Right ventricle myocardium inferior (tissue), 1 donor: ENCODE results near the gene SRL. TPM values are rescaled to one million over a fixed set of nuclear protein-coding genes. Genes with fewer than 3 reads are reported as not detected.
"Not testable (repeated sequence)": the region's sequence is repeated elsewhere in the genome, so short reads cannot be mapped to it uniquely, and the experiment has no call there.

Experiments used
- ATAC-seq: fragments of 200-7000 bp; cut with Tn5 transposase; one replicate; pipeline ENCODE4 v1.9.1; 2020; ENCODE audit warnings: mild to moderate bottlenecking, moderate library complexity
- DNase-seq: peaks from one replicate; pipeline ENCODE4 v3.0.0; 2021; ENCODE audit errors: missing footprints
- intact Hi-C: fragments of 100-400 bp; cut with DNase I; formaldehyde crosslinking; loops from one replicate; pipeline ENCODE4 v1.11.0; 2022
- total RNA-seq: library from RNA; stranded (reverse); fragmentation: NEBNext Ultra II Directional; extraction: Animal tissue kit (Norgen Biotek cat#: 25700); gene quantifications from one replicate; pipeline ENCODE4 v1.2.1, GENCODE V29; 2021
- donor health status: DM: no; HTN: yes; CAD: no; lungs with severe emphysema.

The SRL gene
- total RNA-seq, 1 donor from 2014 or later = 419 TPM

DNA sequence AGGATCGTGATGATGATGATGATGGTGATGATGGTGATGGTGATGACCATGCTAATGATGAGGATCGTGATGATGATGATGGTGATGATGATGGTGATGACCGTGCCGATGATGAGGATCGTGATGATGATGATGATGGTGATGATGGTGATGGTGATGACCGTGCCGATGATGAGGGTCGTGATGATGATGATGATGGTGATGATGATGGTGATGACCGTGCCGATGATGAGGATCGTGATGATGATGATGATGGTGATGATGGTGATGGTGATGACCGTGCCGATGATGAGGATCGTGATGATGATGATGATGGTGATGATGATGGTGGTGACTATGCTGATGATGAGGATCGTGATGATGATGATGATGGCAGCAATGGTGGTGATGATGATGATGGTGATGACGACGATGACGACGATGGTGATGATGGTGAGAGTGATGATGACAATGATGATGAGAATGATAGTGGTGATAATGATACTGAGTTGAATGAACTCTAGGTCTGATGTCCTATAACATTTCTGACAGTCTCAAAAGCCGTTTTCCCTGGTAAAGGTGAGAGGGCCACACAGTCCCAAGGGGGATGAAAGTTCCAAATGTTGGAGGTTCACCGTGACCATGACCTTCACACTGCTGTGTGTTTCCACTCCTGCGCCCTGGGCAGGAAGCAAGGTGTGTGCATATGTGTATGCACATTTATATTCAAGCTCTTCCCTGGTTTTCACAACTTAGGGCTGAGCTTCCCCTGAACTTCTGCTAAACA, 30.3 kb downstream of the SRL start:
- DNase-seq = peak; percentile 21
- intact Hi-C loops = loop anchor here (2.0 kb wide), 1 partner anchor 29 kb away; no protein-coding TSS in a partner anchor
- ATAC-seq = not testable (repeated sequence)

DNA sequence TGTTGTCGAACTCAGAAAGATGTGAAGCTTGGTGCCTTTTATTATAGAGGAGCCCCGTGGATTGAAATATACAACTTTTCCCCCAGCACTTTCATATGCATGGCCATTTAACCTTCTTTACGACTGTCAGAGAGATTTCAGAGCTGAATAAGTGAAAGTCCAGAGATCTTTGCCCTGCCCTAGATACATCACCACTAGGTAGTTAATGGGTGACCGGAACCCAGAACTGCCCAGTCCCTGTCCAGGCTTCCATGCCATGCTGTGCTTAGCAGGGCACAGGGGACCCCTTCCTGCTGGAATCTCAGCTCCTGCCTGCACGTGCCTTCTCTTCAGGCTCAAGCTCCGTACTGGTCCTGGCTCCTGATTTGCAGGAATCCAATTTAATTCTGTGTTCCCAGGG, 32.2 kb downstream of the SRL start:
- DNase-seq = no peak
- ATAC-seq = no peak
- intact Hi-C loops = loop anchor here (10.0 kb wide), 1 partner anchor 195 kb away; no protein-coding TSS in a partner anchor

DNA sequence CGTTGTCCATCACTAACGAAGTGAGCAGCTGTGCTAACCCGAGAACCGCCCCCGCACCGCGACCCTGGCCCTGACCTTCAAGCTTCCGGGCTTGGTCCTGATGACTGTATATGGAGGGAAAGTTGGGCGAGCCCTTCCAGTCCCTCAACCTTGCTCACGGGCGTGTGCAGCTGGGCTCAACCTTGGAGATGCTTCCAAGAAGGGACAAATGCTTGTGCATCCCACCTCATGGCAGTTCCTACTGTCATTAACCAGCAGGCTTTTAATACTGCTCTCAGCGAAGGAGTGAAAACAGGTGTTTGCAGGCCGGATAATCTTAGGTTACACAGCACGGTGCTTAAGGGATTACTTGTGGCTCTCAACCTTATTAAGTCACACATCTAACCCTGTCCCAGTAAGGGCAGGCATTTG, 33.5 kb downstream of the SRL start:
- intact Hi-C loops = loop anchor here (10.0 kb wide), 1 partner anchor 196 kb away; no protein-coding TSS in a partner anchor
- ATAC-seq (no peak), DNase-seq (no peak)

DNA sequence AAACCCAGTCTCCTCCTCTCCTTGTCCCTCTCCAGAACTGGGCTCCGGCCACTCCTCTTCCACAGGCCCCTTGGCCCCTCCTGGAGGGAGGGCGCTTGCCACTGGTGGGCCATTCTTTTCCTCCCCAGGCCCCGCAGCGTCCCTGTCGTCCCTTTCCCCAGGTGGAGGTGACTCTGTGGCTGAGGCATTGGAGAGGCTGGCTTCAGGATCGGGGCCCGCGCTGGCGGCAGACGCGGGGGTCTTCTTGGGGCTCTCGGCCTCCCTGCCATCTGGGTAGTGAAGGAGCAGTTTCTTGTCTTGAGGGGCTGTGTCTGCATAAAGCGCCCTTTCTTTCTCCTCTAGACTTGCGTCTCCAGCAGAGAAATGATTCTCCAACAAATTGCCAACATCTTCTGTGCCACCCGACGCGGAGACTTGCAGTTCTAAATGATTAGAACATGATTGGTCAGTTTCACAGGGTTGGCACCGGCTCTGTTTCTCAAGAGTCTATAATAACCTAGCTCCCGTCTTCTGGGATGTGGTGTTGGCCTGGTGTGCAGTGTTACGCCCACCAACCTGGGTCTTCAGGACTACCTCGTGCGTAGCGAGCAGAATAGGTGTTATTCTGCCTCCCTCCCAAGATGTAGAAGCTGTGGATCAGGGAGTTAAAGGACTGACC, 34.1 kb downstream of the SRL start:
- intact Hi-C loops = loop anchor here (10.0 kb wide), 1 partner anchor 197 kb away; no protein-coding TSS in a partner anchor
- ATAC-seq = no peak
- no peak for DNase-seq

DNA sequence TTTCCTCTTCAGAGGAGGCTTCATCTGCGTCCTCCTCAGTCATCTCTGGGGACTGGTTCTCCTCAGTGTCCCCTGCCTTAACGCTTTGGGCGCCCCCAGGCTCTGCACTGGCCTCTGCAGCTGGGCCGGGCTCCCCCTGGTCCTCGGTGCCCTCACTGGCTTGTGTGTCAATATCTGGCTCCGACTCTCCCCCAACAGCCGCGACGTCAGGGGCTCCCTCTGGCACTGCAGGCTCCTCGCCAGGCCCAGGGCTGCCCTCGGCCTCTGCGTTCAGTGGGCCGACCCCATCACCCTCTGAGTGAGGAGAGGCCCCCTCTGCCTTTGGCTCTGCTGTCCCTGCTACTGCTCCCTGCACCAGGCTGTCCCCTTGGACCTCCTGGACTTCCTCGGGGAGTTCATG, 34.7 kb downstream of the SRL start:
- intact Hi-C loops = loop anchor here (10.0 kb wide), 1 partner anchor 198 kb away; no protein-coding TSS in a partner anchor
- no peak for DNase-seq
- ATAC-seq = peak; percentile 9

DNA sequence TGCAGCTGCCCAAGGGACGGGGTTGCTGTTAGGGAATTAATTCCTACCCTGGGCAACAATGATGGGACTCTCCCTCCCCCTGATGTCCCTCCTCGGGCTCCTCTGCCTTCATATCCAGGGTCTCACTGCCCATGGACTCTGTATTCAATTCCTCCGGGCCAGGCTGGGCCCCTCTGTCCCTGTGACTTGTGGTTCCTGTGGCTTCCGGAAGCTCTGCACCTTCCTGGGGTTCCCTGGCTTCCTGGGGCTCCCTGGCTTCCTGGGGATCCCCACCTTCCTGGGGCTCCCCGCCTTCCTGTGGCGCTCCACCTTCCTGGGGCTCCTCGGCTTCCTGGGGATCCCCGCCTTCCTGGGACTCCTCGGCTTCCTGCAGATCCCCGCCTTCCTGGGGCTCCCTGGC, 35.2 kb downstream of the SRL start:
- ATAC-seq (no peak), DNase-seq (no peak)
- intact Hi-C loops = loop anchor here (10.0 kb wide), 1 partner anchor 198 kb away; no protein-coding TSS in a partner anchor

DNA sequence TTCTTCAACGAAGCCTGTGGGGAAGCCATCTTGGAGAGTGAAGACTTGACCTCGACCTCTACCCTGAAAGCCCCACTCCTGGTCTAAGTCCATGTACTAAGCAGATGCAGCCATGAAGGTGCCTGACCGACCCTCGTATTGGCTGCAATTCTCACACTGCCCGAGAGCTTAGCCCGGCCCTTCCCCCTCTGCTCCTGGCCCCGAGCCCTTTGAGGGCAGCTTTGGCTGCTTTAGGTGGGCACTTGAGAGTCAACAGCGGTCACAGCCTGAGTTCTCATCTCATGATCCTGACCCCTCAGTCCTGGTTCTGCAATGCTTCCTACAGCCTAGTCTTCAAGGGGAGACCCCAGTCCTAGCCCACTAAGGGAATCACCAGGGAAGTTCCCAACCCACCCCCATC, 35.9 kb downstream of the SRL start:
- ATAC-seq (peak; percentile 33), DNase-seq (no peak)

DNA sequence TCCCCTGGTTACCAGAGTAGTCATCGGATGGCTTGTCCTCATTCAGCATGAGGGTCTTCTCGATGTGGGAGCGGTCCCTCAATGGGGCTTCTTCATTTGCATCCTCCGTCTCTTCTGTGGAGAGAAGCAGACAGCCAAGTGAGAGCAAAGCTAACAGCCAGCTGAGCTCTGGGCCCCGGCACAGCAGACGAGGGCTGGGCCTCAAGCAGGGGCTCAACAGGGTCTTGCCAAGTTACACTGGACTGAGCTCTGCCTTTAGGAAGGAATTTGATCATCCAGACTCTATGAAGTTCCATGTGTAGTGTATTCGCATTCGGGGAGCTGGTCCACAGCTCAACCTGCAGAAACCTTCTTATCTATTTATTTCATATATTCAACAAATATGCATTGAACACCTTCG, 37.4 kb downstream of the SRL start:
- no peak for ATAC-seq
- intact Hi-C loops = loop anchor here (10.0 kb wide), 1 partner anchor 200 kb away; no protein-coding TSS in a partner anchor
- DNase-seq = no peak

More for the DNA sequence above, 35.9 kb downstream of the SRL start:
- intact Hi-C loops = loop anchor here (10.0 kb wide), 1 partner anchor 199 kb away; no protein-coding TSS in a partner anchor

DNA sequence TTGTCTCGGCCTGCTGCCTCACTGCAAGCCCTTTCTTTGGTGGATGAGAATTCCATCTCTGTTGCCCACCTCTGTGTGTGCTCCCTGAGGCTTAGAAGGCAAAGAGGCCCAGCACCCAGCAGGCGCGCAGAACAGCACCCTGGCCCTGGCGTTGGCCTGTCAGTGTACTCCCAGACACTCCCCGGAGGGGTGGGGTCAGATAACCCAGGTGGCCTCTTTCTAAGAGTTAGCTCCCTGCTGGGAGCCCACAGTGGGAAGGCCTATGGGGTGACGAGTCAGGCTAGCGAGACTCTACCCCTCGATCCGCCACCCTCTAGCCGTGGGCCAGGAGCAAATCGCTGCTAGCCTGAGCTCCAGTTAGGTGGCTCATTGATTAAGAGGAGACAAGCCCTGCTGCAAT, 38.1 kb downstream of the SRL start:
- no peak for ATAC-seq

DNA sequence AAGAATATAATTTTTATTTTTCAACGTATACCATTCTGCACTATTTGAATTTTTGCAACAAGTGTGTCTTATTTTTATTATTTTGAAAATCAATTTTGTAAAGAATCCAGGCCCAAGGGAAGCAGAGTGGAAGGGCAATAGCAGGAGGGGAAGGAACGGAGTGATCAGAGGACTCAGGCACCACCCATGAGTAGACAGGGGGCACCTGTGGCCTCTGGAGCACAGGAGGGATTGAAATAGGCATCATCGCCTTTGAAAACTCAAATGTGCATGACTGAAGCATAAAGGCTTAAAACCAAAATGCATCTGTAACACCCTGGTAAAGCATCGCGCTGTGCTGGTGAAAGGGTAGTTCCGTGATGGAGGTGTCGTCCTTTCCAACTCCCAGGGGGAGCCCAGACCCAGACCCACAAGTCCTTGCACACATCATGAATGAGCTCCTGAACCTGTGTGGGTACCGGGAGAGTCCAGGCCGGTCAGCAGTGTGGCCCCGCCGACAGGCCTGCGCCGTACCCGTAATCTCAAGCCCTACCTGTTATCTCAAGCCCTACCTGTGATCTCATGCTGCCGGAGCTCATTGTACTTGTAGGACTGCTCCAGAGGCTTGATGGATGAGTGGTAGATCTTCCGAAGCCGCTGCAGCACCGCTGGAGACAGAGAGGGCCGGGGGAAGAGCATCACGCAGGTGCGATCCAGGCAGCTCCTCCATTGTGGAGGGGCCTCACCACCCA, 39.1 kb downstream of the SRL start:
- ATAC-seq = no peak
- intact Hi-C loops = loop anchor here (10.0 kb wide), 1 partner anchor 202 kb away; no protein-coding TSS in a partner anchor
- no peak for DNase-seq

More for the DNA sequence above, 38.1 kb downstream of the SRL start:
- intact Hi-C loops = loop anchor here (10.0 kb wide), 1 partner anchor 201 kb away; no protein-coding TSS in a partner anchor
- no peak for DNase-seq

DNA sequence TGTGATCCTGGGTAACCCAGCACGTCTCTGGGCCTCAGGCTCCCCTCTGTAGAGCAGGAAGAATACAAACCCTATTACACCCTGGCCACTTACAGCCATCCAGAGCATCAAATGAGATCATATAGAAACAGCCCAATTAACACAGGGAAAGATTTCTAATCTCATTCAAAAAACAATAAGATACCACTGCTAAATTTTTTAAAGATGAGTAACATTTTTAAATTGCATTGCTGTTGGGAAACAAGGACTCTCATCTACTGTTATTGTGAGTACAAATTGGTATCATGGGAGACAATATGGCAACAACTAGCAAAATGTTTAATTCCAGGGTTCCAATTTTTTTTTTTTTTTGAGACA, 41.1 kb downstream of the SRL start:
- intact Hi-C loops = loop anchor here (2.0 to 10.0 kb wide), 2 partner anchors 52 to 204 kb away; no protein-coding TSS in a partner anchor
- no peak for ATAC-seq

DNA sequence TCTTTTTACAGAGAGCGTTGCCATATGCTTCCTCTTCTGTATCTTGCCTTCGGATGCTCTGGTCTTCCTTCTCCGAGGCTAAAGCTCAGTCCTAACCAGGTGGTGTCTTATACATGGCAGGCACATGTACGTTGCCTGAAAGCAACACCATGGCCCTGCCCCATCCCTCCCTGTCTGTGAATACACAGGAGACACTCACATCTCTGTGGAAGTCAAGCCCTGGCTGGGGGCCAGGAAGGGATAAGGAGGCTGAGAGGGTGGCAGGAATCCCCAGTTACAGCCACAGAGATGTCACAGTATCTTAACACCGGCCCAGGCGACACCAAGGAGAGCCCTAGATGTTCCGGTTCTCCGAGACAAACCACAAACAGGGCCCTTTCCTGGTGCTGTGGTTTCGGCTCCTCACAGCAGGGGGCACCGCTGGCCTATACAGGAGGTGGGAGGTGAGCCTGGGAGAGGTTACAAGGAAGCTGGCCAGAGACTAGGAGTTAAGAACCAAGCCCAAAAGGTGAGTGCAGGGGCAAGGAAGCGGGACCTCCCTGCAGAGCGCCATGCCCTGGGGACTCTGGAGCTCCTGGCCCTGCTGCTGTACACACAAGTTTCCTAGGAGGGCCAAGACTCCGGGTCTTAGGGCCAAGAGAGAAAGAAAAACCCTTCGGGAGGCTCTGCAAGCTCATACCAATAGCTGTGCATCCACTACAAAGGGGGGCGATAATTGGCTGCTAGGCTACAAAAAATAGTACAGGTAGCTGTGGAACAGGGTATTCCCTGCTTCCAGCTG, 41.7 kb downstream of the SRL start:
- intact Hi-C loops = loop anchor here (2.0 to 10.0 kb wide), 2 partner anchors 53 to 205 kb away; no protein-coding TSS in a partner anchor
- ATAC-seq (peak; percentile 79), DNase-seq (no peak)

More for the DNA sequence above, 41.1 kb downstream of the SRL start:
- no peak for DNase-seq

DNA sequence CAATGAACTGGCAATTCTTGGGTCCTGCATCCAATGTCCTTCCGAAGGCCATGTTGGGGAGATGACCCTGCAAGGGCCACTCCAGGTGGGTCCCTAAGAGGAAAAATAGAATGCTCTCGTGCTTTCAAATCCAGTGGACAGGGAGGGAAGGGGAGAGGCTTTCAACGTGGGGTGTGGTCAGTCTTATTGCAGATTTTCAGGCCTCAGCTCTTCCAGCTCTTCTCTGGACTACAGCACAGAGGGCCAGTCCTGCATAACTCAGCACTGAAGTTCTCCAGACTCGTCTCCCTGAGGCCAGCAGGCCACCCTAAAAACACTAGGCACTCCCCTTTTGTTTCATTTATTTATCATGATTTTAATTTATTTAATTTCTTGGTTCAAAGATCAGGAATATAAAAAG, 43.1 kb downstream of the SRL start:
- DNase-seq (no peak), ATAC-seq (no peak)
- intact Hi-C loops = no loop called here

DNA sequence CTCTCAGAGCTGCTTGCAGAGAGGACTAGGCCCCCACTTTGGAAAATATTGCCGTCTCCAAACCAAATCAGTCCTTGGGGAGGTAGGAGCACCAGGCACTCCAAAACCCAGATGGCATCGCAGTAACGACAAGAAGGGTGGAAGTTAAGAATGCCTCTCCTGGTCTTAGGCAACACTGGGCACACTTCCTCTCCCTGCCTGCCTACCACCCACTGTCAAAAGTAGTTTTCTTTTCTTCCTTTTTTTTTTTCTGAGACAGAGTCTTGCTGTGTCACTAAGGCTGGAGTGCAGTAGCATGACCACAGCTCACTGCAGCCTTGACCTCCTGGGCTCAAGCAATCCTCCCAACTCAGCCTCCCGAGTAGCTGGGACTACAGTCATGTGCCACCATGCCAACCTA, 47.2 kb downstream of the SRL start:
- ATAC-seq = no peak
- DNase-seq = no peak
- intact Hi-C loops = no loop called here

DNA sequence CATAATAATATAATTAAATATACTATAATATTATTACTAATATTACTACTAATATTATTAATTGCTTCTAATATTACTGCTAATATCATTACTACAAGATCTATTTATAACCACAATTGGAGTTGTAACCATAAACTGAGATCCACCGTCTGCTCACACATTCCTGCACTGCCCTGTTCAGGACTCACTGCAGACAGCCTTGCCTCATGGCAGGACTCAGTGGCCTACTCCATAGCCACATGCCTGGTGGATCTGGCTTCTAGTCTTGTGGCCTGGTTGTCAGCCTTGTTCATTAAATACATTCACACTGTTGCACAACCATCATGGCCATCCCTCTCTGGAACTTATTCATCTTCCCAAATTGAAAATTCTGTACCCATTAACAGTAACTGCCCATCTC, 48.0 kb downstream of the SRL start:
- DNase-seq (no peak), ATAC-seq (no peak)
- intact Hi-C loops = no loop called here

DNA sequence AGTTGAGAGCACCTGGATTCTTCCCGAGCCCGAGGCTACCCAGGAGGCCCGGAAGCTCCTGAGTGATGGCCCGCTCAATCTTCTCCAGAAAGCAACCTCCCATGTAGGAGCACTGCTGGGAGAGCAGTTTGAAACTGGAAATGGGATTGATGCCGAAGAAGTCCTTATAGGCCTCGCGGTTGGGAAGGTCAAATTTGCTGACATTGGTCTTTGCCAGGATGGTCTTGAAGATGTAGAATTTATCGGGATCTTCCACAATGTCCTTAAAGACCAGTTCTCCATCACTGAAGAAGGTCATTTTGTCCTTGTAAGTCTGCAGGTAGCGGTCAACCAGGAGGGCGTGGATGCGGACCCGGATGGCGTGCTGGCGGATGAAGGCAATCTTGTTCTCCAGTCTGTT, 49.7 kb downstream of the SRL start:
- no peak for DNase-seq
- intact Hi-C loops = no loop called here
- ATAC-seq = no peak

DNA sequence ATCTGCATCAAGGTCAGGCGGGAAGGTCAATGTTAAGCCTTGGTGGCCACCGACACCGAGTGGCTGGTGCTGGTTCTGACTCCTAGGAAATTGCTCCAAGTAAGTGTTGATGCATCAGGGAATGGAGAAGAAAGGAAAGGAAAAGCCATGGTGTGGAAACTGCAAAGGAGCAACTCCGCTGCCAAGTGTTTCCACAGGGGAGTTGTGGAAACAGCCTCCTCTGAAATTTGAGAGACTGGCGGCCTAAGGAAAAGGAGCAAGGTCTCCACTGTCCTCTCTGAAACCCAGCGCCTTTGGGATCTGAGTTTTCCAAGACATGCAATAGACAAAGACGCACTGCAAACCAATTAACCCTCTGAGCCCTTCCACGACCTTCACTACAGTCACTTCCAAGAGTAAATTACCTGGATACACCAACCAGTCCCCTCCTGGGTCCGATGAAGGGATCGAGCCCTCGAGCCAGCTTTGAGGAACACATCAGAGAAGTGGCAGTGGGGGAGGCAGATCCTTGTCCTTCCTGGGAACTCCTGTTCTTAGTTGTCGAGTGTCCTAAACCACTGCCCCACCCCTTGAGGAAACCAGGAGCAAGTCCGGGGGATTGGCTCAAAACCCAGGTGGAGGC, 51.1 kb downstream of the SRL start:
- DNase-seq (no peak), ATAC-seq (no peak)
- intact Hi-C loops = no loop called here

DNA sequence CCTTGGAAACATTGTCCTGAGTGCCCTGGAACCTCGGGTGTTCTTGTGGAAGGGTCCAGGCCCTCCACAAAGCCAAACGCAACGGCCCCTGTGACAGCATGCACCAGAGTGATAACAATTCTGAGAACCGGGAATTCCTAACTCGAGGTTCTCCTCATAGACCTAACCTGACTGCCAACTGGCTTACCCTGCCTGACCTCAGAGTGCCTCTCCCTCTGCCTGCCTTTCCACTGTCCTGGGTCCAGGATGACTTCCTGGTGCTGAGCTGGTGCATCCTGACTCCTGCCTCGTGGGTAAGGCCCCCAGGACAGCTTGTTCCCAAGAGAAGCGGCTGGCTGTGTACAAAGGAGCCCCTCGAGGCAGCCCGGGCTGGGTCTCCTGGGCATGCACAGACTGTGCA, 51.8 kb downstream of the SRL start:
- DNase-seq (no peak), ATAC-seq (peak; percentile 49)
- intact Hi-C loops = no loop called here
